H9 (cell line): ENCODE measurements around the gene CCSER1. TPM values are rescaled to one million over a fixed set of nuclear protein-coding genes. Genes with fewer than 3 reads are reported as not detected.

ENCODE experiments used
- DNase-seq: peaks from one replicate; pipeline ENCODE4 v3.0.0-alpha.2; 2017
- H2AFZ ChIP-seq: one replicate; pipeline ENCODE4 v1.6.1; 2013; ENCODE audit warnings: mild to moderate bottlenecking, low read length, control low read depth, moderate library complexity
- H2AK5ac ChIP-seq: 2 replicates; pipeline ENCODE4 v1.6.1; 2013; ENCODE audit warnings: low read length, control low read depth, mixed read lengths; ENCODE audit not compliant: insufficient read length
- H2BK120ac ChIP-seq: one replicate; pipeline ENCODE4 v1.6.1; 2013; ENCODE audit warnings: low read depth, mild to moderate bottlenecking, low read length, control low read depth, inconsistent platforms; ENCODE audit not compliant: poor library complexity, severe bottlenecking
- H2BK12ac ChIP-seq: 2 replicates; pipeline ENCODE4 v1.6.1; 2013; ENCODE audit warnings: low read length, control low read depth, mixed read lengths, low read depth; ENCODE audit not compliant: insufficient read length
- H2BK15ac ChIP-seq: 2 replicates; pipeline ENCODE4 v1.6.1; 2013; ENCODE audit warnings: low read depth, low read length, control low read depth
- H2BK20ac ChIP-seq: one replicate; pipeline ENCODE4 v1.6.1; 2013; ENCODE audit warnings: low read depth, mild to moderate bottlenecking, low read length, control low read depth, inconsistent platforms; ENCODE audit not compliant: poor library complexity, severe bottlenecking
- H2BK5ac ChIP-seq: 2 replicates; pipeline ENCODE4 v1.6.1; 2013; ENCODE audit warnings: low read length, control low read depth, mixed read lengths; ENCODE audit not compliant: insufficient read length
- H3K14ac ChIP-seq: 2 replicates; pipeline ENCODE4 v1.6.1; 2013; ENCODE audit warnings: low read length, control low read depth; ENCODE audit not compliant: insufficient read depth
- H3K18ac ChIP-seq: 2 replicates; pipeline ENCODE4 v1.6.1; 2013; ENCODE audit warnings: low read depth, mild to moderate bottlenecking, mixed read lengths, low read length, control low read depth; ENCODE audit not compliant: insufficient read length
- H3K23ac ChIP-seq: 2 replicates; pipeline ENCODE4 v1.6.1; 2013; ENCODE audit warnings: low read length, control low read depth, mixed read lengths, low read depth; ENCODE audit not compliant: insufficient read length
- H3K23me2 ChIP-seq: 2 replicates; pipeline ENCODE4 v1.6.1; 2013; ENCODE audit warnings: low read depth, mild to moderate bottlenecking, mixed read lengths, low read length, control low read depth; ENCODE audit not compliant: insufficient read length, poor library complexity, severe bottlenecking
- H3K27ac ChIP-seq: 2 replicates; pipeline ENCODE4 v1.5.1; 2013; ENCODE audit warnings: low read length, control low read depth, mixed read lengths, low read depth; ENCODE audit not compliant: insufficient read length
- H3K27me3 ChIP-seq: 2 replicates; pipeline ENCODE4 v1.6.1; 2013; ENCODE audit warnings: low read length, control low read depth, inconsistent platforms; ENCODE audit not compliant: insufficient read depth
- H3K4ac ChIP-seq: 2 replicates; pipeline ENCODE4 v1.6.1; 2013; ENCODE audit warnings: low read depth, mild to moderate bottlenecking, control low read depth, inconsistent platforms, low read length, moderate library complexity
- H3K4me1 ChIP-seq: 2 replicates; pipeline ENCODE4 v1.6.1; 2013; ENCODE audit warnings: low read length, control low read depth, inconsistent platforms; ENCODE audit not compliant: insufficient read depth
- H3K4me2 ChIP-seq: 2 replicates; pipeline ENCODE4 v1.6.1; 2013; ENCODE audit warnings: low read length, control low read depth, mixed read lengths; ENCODE audit not compliant: insufficient read length, insufficient read depth
- H3K56ac ChIP-seq: 2 replicates; pipeline ENCODE4 v1.6.1; 2013; ENCODE audit warnings: low read depth, mild to moderate bottlenecking, mixed read lengths, low read length, control low read depth; ENCODE audit not compliant: insufficient read length
- H3K79me1 ChIP-seq: 2 replicates; pipeline ENCODE4 v1.6.1; 2013; ENCODE audit warnings: low read depth, mild to moderate bottlenecking, moderate library complexity, low read length, control low read depth, inconsistent platforms; ENCODE audit not compliant: insufficient read depth, poor library complexity, severe bottlenecking
- H3K79me2 ChIP-seq: 2 replicates; pipeline ENCODE4 v1.6.1; 2013; ENCODE audit warnings: low read length, control low read depth, inconsistent platforms; ENCODE audit not compliant: insufficient read depth
- H3K9ac ChIP-seq: 2 replicates; pipeline ENCODE4 v1.6.1; 2013; ENCODE audit warnings: low read length, control low read depth, mixed read lengths; ENCODE audit not compliant: insufficient read length; ENCODE audit errors: extremely low read depth
- H3K9me3 ChIP-seq: one replicate; pipeline ENCODE4 v1.6.1; 2013; ENCODE audit warnings: low read depth, low read length, inconsistent platforms; ENCODE audit not compliant: control insufficient read depth
- H3T11ph ChIP-seq: one replicate; pipeline ENCODE4 v1.6.1; 2013; ENCODE audit warnings: mild to moderate bottlenecking, low read length, control low read depth, inconsistent platforms
- H4K20me1 ChIP-seq: one replicate; pipeline ENCODE4 v1.6.1; 2013; ENCODE audit not compliant: control insufficient read depth, insufficient read length, insufficient read depth
- H4K5ac ChIP-seq: 2 replicates; pipeline ENCODE4 v1.6.1; 2013; ENCODE audit warnings: low read depth, mild to moderate bottlenecking, mixed read lengths, low read length, control low read depth; ENCODE audit not compliant: insufficient read length
- H4K8ac ChIP-seq: replicated peaks from 2 replicates; pipeline ENCODE4 v1.6.1; 2013; ENCODE audit warnings: low read length, control low read depth, mixed read lengths, low read depth; ENCODE audit not compliant: insufficient read length
- H4K91ac ChIP-seq: 2 replicates; pipeline ENCODE4 v1.6.1; 2013; ENCODE audit warnings: low read depth, mild to moderate bottlenecking, moderate library complexity, mixed read lengths, low read length, control low read depth; ENCODE audit not compliant: insufficient read length
- H3K27ac Mint-ChIP-seq, 3 experiments: 2 replicates in 2 of 3; 3 replicates in 1 of 3; pipeline ENCODE4 v1.8.0; 2020 to 2021; ENCODE audit warnings: mixed read lengths in 3 of 3, mild to moderate bottlenecking in 1 of 3, moderate library complexity in 1 of 3
- H3K27me3 Mint-ChIP-seq: 2 replicates; pipeline ENCODE4 v1.8.0; 2021; ENCODE audit warnings: low read depth, mild to moderate bottlenecking, moderate library complexity, mixed read lengths
- H3K36me3 Mint-ChIP-seq, 3 experiments: 2 replicates in 2 of 3; 3 replicates in 1 of 3; pipeline ENCODE4 v1.8.0; 2020 to 2021; ENCODE audit warnings: low read depth in 3 of 3, mixed read lengths in 3 of 3; ENCODE audit not compliant: insufficient read depth in 1 of 3
- H3K4me1 Mint-ChIP-seq, 2 experiments: 2 replicates each; pipeline ENCODE4 v1.8.0; 2020; ENCODE audit warnings: mixed read lengths in 2 of 2
- H3K4me3 Mint-ChIP-seq, 2 experiments: 2 replicates in 1 of 2; 3 replicates in 1 of 2; pipeline ENCODE4 v1.8.0; 2020 to 2021; ENCODE audit warnings: mild to moderate bottlenecking in 2 of 2, mixed read lengths in 2 of 2, moderate library complexity in 1 of 2
- H3K9me3 Mint-ChIP-seq, 2 experiments: 2 replicates in 1 of 2; 3 replicates in 1 of 2; pipeline ENCODE4 v1.8.0; 2020; ENCODE audit warnings: mild to moderate bottlenecking in 2 of 2, mixed read lengths in 2 of 2, moderate library complexity in 1 of 2
- total RNA-seq: library from RNA; stranded (reverse); gene quantifications from 2 replicates; pipeline ENCODE4 v1.2.1, GENCODE V29; 2021
- TF ChIP-seq, protein P1 (sequence below): fragments of 200-600 bp; sonication (generic); conservative IDR thresholded peaks from 3 replicates; pipeline ENCODE4 v1.8.0; 2021; ENCODE audit warnings: antibody characterized with exemption, mild to moderate bottlenecking

CCSER1 gene
- total RNA-seq, 1 experiment from 2014 or later = 0.37 TPM

DNA sequence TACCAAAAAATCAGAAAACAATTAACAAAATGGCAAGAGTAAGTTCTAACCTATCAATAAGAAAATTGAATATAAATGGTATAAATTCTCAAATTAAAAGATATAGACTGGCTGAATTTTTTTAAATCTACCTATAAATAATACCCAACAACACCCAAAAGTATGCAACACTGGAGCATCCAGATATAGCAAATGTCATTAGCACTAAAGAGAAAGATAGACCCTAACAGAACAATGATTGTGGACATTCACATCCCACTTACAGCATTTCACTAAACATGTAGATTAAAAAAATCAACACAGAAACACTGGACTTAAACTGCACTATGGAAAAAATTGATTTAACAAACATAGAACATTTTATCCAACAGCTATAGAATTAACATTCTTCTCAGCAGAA lies 1503.6 kb downstream of the CCSER1 start:
- Histone ChIP-seq H2BK120ac (no peak overlapping the region), H3K9ac (no peak overlapping the region), H2AFZ (no peak overlapping the region), H3K79me2 (no peaks in the 10 kb centered on the region; the same call in 1 of the 2 replicates), H3K9me3 (no peaks in the 10 kb centered on the region), H3K18ac (no peak overlapping the region), H3K4me1 (no peaks in the 10 kb centered on the region), H2BK12ac (no peak overlapping the region), H2BK20ac (no peak overlapping the region), H4K5ac (no peak overlapping the region), H3K27ac (no peak overlapping the region), H3K27me3 (no peaks in the 10 kb centered on the region), H4K91ac (no peak overlapping the region), H4K8ac (no peak overlapping the region), H4K20me1 (no peaks in the 10 kb centered on the region), H2AK5ac (no peak overlapping the region), H3K14ac (no peak overlapping the region), H3T11ph (no peak overlapping the region), H3K4me2 (no peak overlapping the region), H3K23me2 (no peaks in the 10 kb centered on the region), H3K56ac (no peak overlapping the region), H3K79me1 (no peaks in the 10 kb centered on the region), H2BK15ac (no peak overlapping the region), H3K4ac (no peak overlapping the region), H3K23ac (no peak overlapping the region), H2BK5ac (no peak overlapping the region)
- no peak for DNase-seq
- Mint-ChIP-seq H3K27ac (no peak overlapping the region), H3K27me3 (no peaks in the 10 kb centered on the region), H3K4me3 (no peak overlapping the region), H3K9me3 (peaks cover 6 to 28% of the 10 kb centered on the region in 2 experiments; a peak in 4 of 5 replicates), H3K36me3 (peaks cover 43 to 52% (median 44%) of the 10 kb centered on the region in 3 experiments), H3K4me1 (peaks cover 29 to 33% of the 10 kb centered on the region in 2 experiments)
- TF ChIP-seq, protein P1, sequence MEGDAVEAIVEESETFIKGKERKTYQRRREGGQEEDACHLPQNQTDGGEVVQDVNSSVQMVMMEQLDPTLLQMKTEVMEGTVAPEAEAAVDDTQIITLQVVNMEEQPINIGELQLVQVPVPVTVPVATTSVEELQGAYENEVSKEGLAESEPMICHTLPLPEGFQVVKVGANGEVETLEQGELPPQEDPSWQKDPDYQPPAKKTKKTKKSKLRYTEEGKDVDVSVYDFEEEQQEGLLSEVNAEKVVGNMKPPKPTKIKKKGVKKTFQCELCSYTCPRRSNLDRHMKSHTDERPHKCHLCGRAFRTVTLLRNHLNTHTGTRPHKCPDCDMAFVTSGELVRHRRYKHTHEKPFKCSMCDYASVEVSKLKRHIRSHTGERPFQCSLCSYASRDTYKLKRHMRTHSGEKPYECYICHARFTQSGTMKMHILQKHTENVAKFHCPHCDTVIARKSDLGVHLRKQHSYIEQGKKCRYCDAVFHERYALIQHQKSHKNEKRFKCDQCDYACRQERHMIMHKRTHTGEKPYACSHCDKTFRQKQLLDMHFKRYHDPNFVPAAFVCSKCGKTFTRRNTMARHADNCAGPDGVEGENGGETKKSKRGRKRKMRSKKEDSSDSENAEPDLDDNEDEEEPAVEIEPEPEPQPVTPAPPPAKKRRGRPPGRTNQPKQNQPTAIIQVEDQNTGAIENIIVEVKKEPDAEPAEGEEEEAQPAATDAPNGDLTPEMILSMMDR = no peak
